GM19351 (cell line): ENCODE measurements around the gene PRSS38.

Experiments
- ATAC-seq: cut with Tn5 transposase; IDR thresholded peaks from one replicate; pipeline ENCODE4 v1.9.1; 2021; ENCODE audit warnings: mild to moderate bottlenecking, moderate library complexity; ENCODE audit not compliant: unreplicated experiment

The PRSS38 gene

DNA sequence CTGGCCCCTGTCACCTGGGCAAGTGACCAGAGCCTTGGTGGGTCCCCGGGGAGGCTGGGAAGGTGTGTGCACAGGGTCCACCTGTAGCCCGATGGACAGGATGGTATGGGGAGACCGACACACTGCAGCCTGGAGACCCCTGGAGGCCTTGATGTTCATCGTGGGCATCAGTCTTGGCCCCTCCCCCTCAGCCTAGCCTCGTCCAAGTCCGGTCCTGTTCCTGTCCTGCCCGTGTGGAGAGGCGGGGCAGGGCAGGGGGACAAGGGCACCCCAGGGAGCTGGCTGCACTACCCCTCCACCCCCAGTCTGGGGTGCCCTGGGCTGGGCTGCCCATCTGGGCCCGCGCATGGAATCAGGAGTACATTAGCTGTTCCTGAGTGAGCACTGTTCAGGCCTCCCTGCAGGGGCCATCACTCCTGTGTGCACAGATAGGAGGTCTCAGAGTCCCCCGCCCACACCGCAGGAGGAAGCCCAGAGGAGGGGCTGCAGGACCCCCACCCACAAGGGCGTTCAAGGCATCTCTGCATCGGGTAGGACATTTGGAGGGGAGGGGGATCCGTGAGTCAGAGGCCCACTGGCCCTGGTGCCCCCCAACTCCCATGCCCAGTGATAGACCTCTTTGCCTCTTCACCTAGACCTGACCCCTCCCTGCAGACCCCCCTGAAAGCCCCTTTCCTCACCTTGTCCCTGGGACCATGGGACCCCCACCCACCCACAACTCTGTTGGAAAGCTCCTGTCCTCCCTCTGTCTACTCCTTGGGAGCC, 69.1 kb downstream of the PRSS38 start:
- no peak for ATAC-seq

DNA sequence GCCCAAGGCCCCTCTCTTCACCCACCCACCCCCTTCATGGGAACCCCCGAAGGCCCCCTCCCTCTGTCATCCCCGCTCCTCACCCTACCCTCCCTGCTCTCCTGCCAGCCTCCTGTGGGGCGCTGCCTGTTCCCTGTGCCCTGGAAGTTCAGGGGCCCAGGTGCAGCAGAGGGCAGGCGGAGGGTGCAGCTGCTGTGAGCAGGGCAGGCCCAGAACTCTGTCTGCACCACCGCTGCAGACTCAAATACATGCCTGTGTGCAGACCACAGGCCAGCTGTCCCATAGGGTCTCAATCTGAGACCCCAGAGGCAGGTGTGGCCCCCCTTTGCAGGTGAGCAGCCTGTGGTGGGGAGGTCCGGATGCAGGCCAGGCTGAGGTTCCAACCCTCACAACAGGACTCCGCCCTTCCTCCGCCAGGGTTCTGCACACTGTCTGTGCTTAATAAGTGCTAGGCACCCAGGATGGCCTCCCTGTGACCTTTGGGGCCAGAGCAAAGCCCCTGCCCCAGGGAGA, 69.7 kb downstream of the PRSS38 start:
- no peak for ATAC-seq

DNA sequence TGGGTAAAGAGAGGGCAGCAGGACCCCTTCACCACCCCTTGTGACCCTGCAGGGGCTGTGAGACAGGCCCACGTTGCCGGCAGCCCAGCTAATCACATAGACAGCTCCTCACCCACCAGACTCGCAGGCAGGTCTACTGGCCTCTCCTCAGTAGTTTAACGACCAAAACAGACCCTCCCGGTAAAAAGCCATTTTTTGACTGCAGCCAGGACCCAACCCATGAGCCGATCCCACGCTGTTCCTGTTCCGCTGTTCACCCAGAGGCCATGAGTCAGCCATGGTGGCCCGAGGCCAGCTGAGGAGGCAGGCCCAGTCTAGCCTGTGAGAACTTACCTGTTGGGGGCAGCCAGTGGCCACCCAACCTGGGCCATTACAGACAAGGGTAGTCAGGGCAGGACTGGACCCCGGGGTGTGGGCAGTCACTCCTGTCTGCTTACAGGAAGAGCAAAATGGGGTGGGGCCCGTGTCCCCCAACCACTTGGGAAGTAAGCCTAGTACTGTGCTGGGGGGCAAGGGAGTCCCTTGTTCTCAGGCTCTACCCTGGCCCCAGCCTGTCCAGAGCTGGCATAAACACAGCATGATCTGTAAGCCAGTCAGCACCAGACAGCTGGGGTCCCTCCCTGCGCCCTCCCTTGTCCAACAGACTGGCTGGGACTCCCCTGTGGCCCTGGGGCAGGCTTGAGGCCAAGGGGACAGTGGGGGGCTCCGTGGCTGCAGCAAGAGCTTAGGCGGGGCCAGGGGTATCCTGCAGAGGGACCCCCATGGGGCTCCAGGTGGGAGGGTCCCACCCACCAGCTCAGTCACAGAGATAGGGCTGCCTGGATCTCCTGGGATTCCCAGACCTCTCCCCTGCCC, 70.4 kb downstream of the PRSS38 start:
- ATAC-seq: no peak

DNA sequence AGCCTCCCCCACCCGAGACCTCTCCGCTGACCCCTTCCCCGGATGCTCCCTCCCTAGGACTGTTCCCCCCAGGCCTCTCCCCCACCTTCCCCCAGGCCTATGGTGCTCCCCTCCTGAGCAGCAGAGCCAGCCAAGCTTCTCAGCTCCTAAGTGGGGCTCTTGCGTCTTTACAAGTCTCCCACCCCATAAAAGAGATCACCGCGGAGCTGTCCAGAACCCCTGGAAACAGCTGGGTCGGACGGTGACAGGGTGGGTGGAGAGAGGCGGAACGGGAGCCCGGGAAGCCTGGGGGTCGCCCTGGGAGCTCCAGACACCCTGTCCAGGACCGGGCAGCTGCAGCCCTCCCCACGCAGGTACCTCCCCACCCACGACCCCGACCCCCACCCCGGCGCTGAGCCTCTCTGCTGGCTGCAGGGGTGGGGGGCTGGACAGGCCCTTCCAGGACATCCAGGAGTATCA, 71.1 kb downstream of the PRSS38 start:
- ATAC-seq: no peak

DNA sequence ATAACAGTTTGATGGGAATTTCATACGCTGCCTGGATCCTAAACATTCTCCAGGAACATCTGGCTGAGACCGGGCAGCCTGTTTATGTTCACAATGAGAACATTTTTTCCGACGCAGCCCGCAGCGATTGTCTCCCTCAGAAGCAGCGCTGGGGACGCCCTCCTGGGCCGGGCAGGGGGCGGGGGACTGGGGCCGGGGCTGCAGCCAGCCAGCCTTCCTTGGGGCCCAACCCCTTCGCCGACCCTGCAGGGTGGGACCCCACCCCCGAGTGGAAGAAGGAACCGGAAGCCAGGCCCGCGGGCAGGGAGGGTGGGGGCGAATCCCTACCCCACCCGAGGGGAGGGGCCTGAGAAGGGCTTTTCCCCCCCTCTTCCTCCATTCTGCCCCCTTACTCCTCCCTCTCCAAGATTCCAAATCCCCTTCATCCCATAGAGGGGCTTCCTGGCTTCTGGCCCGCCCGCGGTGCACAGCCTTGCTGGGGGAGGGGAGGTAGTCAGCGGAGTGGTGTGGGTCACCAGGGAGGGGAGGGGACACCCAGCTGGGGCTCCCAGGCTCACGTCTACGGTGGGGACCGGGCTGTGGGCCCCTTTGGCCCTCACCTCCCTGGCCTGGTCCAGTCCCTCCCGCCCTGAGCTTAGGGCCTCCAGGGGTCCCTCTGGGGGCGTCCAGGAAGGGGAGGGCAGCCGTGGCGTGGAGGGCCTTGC, 71.7 kb downstream of the PRSS38 start:
- no peak for ATAC-seq

DNA sequence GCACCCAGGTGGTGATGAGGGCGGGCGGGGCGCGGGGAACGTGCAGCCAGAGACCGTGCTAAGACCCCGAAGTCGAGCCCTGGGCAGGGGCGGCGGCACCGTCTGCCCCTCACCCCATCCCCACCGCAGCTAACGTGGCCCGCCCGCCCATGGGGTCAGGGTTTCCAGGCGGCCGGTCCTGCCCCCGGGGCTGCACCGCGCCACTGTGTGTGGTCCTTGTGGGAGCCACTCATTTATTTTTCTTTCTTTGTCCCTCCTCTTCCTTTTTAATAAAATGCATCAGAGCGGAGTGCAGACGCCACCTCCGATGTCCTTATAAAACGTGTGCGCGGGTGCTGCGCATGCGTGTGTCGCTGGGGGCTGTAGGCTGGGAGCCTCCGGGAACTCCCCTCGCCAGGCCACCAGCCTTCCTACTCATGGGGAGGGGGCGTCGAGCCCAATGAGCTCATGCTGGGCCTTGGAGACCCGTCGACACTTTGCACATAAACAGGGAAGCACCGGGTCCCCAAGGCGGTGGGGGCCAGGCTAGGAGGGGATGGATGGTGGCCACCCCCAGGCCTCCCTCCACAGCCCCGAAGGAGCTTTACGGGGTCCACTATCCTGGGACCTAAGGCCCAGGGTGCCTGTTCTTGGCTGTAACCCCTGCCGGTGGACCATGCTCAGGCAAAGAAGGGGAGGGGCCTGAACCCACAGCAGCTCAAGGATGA, 72.4 kb downstream of the PRSS38 start:
- no peak for ATAC-seq

DNA sequence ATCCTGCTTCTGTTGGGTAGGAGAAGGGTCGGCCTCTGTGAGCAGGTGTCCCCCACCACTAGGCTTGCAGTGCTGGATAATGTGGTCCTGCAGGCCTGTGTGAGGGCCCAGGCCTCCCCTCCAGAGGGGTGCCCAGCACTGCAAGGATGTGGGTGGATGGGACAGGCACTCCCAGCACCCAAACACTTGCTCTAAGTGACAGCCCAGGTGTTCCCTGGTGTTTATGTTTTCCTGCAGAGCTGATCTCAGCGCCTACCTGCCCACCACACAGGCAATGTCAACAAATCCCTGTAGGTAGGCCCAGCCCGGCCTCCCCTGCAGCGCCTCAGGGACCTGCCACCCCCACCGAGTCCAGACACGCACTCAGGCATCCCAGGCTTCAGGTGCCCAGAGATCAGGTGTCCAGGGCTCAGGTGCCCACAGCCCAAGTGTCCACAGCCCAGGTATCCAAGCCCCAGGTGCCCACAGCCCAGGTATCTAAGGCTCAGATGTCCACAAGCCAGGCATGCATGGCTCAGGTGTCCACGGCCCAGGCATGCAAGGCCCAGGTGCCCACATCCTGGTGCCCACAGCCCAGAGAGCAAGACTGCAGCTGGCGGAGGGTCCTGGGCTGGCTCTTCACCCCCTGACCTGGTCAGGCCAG, 73.0 kb downstream of the PRSS38 start:
- no peak for ATAC-seq

DNA sequence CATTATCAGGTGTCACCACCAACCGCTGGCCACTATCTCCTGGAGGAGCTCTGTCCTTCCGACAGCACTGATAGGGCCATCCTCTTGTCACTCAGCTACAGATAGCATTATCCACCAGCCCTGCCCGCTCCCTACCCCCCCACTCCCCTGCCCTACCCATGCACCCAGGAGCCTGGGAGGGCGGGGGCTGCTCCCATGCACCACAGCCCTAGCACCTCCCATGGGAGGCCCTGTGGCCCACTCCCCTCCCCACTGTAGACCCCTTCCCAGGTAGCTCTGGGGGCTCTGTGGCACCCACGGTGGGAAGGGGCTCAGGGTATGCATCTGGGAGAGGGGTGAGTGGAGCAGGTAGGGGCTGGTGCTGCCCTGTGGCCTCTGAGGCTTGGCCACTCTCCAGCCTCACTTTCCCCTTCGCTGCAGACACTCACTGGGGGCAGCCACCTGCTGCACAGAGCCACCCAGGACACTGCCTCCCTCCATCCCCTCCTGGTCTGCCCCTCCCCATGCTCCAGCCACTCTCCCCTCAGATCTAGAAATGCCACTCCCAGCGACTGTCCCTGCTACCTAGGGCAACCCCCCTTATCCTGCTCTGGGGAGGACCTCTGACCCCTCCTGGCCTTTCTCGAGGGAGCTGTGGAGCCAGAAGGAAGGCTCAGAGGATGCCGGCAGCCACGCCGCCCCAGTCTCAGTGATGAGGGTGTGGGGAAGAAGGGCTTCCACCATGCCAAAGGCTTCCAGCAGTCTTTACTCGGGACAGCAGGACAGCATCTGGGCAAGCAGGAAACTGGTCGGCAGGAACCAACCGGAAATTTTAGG, 73.8 kb downstream of the PRSS38 start:
- no peak for ATAC-seq

DNA sequence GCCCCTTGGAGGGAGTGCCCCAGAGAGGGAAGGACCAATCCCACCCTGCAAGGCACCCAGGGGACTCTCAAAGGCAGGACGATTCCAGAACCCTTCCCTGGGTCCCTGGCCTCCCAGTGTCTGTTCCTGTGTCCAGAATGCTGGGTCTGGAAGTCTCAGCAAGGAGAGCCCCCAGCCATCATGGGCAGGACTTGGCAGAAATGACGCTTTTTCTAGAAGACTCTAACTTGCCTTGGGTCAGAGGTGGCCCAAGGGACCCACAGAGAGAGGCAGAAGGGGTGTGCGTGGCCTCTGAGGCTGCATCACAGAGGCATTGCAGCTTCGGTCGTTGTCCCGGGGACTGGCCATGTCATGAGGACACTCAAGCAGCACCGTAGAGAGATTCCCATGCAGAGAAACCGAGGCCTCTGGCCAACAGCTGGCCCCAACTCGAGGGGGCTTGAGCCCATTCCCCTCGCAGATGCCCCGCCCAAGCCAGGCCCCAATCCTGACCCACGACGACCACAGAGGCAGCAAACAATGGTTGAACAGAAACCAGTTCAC, 74.5 kb downstream of the PRSS38 start:
- no peak for ATAC-seq

DNA sequence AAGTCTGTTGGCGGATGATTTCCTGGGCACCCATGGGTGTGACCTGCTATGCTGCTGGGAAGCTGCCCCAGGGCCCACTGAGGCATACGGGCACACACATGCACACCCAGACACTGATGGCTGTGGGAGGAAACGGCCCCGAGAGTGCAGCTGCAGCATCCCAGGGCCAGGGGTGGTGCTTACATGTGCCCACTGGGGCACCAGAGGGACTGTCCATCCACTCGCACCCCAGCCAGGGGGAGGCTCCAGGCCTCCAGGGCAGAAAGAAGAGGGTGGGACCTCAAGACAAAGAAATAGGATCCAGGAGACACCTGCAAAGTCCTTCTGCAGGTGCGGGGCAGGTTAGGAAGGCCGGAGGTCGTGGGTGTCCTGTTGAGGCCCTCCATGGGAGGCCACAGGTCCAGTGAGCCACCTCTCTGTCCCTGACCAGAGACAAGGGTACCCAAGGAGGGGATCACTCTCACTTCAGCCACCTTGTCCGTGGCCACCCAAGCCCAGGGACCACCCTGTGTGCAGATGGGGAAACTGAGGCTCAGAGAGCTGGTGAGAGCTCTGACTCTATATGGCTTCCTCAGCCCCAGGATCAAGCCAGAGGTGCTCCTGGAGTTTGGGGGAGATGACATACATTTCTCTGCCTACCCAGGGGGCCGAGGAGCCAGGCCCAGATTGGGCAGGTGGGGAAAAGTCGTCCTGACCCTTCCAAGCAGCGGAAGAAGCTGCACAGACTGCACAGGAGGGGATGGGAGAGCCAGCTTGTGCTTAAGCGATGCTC, 75.2 kb downstream of the PRSS38 start:
- no peak for ATAC-seq

DNA sequence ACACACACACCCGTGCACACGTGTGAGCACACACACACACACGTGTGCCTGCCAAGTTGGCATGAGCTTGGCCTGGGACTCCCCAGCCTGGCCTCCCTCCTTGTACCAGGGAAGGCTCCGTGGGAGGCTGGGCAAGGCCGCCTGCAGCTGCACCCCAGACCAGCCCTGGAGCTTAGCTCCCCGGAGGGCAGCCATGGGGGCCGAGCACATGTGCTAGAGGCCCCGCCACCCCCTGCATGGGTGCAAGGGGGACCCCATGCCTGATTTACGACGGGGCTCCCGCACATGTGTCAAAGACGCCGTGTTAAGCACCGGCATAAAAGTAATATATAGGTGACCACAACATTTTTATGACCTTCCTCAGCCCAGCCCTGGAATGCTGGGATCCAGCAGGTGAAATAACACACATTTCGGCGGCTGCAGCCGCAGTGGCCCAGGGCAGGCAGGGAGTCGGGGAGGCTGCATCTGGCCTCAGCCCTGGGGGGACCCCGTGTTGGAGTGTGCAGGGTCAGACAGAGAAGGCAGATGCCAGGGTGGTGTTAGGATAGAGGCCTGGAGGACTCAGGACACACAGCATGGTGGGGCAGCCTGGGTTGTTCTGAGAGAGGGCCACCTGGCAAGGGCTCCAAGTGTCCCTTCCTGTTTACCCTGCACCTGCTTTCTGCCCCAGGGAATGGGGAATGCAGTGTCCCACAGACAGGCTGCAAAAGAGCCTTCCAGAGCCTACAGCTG, 75.9 kb downstream of the PRSS38 start:
- no peak for ATAC-seq

DNA sequence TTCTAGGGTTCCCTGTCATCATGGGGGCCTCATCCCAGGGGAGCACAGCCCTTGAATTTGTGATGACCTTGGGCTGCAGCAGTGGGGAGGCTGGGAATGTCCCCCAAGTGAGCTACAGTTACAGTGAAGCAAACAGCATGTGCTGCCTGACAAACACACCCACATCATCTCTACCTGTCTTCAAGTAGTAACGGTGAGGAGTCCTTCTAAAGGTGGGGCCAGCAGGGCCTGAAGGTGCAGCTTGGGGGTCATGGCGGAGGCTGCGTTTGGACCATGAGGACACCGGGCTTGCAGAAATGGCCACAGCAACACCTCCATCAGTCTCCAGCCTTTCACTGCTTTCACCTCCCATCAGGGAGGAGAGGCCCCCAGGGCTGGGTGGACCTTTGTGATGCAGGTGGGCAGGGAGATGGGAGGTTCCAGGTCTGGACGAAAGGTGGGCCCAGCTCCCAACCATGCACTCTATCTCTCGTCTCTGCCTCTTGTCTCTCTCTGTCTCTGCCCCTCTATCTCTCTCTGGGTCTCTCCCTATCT, 76.5 kb downstream of the PRSS38 start:
- ATAC-seq: no peak

DNA sequence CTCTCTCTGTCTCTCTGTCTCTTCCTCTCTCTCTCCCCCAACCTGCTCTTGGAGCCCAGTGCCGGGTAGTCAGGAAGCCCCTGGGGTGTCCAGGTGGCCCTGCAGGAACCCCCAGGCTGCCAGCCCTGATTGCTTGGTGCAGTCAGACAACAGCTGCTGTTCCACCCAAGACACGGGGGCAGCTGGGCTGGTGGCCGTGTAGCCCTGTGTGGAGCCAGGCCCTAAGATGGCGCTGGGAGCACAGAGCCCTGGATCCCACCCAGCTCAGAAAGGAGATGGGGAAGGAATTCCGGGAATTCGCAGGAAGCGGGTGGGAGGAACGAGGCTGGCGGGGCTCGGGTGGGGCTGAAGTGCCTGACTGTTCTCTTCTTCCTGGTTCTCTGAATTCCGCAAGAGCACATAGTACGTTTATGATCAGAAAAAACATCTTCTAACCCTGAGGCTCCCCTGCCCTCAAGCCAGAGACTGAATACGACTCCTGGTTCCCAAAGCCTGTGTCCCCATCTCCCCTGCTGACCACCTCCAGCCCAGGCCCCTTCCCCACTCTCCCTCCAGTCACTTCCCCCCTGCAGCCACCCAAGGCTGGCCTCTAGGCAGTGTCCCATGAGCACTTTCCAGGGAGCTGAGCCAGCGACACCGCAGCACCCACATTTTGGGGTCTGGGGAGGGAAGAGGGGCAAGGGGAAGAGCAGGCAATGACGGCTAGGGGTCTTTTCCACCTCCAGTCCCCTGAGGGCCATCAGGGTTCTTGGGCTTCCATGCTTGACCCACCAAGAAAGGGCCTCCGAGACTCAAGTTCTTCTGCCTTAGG, 77.2 kb downstream of the PRSS38 start:
- ATAC-seq: no peak

DNA sequence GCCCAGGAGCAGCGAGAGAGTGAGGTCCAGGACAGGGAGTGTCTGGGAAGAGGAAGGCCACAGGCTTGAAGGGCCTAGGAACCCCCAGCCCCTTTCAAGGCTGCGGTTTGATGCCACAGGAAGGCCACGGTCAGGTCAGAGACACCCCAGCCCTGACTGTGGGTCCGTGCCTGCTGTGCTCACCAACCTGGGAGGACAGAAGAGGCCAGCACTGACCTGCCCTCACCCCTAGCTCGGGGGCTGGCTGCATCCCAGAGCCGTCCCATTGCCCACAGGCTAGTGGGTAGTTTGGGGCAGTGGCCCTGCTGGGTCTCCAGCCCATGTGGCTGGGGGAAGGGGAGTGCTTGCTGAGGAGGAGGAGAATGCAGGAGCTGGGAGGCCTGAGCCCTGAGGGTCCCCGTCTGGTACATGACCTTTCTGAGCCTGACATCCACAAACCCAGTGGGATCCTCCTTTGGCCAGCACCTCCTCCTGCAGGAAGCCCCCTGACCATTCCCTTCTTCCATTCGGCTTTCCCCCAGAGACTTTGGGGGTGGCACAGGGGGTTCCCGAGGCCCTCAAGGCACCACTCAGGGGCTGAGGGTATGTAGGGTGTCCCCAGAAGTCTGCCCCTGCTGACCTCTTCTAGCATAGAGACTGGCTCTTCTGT, 77.9 kb downstream of the PRSS38 start:
- no peak for ATAC-seq

DNA sequence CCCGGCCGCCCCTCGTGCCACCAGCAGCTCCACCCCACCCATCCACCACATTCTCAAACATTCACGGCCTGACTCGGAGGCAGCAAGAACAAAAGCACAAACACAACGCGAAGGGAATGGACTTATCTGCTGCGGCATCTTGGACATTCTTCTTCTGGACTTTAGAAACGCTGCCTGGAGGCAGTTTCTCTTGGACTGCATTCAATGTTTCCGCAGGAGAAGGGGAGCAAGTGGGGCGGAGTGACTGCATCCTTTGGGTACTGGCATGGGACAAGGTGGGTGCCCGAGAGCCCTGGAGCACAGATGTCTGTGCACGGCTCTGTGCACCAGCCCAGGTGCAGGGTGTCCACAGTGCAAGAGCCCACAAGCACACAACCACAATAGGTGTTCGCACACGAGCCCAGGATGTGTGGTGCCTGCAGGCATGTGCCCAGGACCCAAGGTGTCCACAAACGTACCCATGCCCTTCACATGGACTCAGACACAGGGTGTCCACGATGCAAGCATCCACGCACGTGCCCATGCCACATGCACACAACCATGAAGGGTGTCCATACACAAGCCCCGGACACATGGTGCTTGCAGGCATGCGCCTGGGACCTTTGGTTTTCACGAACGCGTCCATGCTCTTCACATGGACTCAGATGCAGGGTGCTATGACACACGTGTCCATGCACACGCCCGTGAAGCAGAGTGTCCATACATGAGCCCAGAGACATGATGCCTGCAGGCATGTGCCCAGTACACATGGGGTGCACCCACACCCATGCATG, 78.7 kb downstream of the PRSS38 start:
- no peak for ATAC-seq
